Renal cortex interstitium (tissue), 11 donors: Measurements from ENCODE around the gene NPAS3. TPM values are rescaled to one million over a fixed set of nuclear protein-coding genes. Genes with fewer than 3 reads are reported as not detected.

ENCODE experiments used
- DNase-seq, 11 donors: peaks; one replicate each; pipeline ENCODE4 v3.0.0-alpha.2; 2013; ENCODE audit warnings: low read depth in 9 of 11, low spot score in 4 of 11; ENCODE audit errors: extremely low read depth in 1 of 11
- polyA plus RNA-seq, 3 donors: library from polyadenylated mRNA; unstranded; fragments of 120-200 nt; gene quantifications; one replicate each; pipeline ENCODE4 v1.2.1, GENCODE V29; 2013; ENCODE audit not compliant: insufficient read length in 3 of 3

The NPAS3 gene
- polyA plus RNA-seq, 3 donors = 6.3 to 8.9 (median 8.7) TPM

DNA sequence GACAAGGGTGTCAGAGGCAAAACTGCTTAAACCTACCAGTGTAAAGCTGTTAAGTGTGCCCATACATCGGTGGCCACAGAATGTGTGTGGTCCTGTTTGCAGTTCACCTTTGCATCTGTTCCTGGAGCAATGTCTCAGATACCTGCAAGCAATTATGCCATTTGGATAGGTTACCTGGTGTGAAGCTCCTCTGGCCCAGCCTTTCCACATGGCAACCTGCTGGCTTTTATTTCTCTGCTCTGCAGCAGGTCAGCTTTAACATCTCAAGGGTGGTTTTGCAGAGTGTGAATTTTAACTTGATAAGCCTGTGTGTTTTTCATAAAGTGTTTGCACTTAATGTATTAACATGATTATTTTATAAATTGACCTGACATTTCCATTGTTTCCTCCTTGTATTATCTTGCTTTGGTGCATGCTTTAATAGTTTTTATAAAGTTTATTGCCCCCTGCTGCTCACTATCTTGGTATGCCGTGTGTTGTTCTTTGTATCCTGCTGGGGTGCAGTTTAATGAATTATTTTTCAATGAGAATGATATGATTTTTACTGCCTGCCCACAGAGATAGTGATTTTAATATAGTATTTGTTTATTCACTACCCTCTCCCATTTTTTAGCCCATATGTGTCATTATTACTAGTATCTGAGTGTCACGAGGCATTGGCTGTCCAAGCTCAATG lies 403.8 kb downstream of the NPAS3 start:
- no peak for DNase-seq

DNA sequence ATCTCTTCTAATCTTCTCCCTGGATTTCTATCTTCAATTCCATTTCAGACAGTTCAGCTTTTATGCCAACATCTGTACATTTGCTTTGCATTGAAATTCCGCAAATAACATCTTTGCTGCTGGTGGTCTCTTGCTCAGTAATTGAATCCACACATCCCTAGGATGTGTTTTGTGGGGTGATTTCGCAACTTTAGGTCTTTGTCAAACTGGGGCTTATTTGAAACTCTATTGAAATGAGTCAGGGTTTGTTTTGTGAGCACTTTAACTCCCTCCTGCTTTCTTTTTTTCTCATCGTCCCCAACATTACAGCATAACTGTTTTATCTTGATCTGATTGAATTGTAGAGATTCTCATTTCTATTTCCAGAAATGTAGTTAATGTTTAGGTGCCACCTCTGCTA lies 404.3 kb downstream of the NPAS3 start:
- no peak for DNase-seq

DNA sequence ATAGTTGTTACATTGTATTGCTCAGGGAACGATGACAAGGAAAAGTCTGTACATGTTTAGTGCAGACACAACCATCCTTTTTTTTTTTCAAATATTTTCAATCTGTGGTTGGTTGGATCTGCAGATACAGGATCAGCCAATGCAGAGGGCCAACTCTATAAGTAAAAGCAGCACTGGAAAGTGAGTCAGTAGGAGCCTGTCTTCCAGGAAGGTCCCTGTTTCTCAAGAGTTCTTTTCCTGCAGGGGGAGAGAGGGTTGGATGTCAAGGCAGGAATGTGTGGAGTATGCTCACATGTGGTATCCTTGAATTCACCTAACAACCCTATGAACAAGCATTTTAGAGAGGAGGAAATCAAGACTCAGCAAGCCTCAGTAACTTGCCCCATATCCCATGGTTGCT lies 409.1 kb downstream of the NPAS3 start:
- no peak for DNase-seq

DNA sequence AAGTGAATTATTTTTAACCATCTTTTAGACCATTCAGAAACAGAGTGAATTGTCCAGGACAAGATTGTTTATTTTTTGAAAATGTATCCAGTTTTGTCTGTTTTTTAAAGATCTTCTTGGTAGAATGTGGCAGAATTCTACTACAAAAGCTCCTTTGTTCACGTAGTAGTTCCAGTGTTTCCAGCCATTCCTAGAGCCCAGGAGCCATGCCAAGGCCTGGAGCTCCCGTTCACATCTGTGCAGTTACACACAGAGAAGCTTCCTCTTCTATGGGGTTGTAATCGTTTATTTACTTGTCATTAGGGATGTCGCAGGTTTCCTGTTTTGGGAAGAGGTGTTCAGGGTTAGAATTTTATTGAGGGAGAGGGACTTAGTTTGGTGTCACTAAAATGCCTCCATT lies 409.8 kb downstream of the NPAS3 start:
- DNase-seq = no peak

DNA sequence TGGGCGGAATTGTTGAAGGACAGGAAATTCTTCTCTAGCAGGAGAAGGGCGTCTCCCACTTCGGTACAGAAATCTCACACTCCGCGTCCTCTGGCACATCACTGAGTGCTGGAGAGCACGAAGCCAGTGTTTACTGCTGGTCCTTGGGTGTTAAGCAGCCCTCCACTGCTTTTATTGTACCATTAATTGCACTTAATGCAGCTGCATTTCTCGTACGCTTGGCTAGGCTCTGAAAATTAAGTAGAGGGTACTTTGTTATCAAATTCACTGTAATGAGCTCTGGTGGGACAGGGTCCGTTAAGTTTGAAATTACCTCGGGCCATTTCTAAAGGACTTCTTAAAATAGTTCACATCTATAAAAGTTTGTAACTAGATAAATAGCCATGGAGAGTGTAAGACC lies 411.2 kb downstream of the NPAS3 start:
- DNase-seq = peak in 6 of 11 donors; percentile 13 to 48 (median 35)

DNA sequence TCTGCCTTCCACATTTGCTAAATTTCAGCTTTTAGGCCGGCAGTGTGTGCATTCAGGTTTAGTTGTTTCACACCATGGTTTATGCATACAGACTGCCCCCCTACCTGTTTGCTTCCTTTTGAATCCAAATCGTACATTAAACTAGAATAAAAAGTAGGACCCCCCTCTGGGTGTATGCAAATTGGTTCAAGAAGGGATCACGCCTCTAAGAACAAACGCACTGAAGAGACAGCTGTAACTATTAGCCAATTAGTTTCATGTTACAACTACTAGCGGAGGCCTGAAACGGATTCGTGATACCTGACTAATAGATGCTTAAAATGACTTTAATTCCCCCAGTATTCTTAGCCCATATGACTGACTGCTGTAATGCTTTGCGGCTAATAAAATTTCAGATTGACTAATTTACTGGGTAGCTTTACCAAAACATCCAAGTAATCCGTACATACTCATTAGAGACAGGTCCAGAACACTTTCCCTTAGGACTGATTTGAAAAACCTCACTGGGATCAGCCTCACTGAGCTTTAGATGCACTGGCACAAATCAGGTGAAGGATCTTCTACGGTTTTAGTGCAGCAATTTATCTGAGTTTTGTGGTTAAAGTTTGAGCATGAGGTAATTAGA lies 411.8 kb downstream of the NPAS3 start:
- DNase-seq = peak in 5 of 11 donors; percentile 2 to 30 (median 26)

DNA sequence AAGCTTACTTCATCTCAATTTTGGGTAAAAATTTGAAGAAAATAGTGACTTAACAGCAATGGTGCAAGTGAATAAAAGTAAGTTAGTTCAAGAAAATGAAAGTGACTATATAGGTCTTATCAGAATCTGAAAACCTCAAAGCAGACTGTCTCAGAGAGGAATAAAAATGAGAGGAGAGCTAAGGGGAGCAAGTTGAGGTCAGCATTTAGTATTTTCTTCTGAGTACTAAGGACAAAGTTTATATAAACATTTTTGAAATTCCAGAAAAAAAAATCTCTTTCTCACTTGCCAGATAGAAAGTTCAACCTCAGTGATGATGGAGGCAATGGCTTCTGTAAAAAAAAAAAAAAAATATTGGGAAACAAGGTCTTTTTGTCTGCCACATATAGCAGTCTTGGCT lies 414.1 kb downstream of the NPAS3 start:
- DNase-seq = no peak

DNA sequence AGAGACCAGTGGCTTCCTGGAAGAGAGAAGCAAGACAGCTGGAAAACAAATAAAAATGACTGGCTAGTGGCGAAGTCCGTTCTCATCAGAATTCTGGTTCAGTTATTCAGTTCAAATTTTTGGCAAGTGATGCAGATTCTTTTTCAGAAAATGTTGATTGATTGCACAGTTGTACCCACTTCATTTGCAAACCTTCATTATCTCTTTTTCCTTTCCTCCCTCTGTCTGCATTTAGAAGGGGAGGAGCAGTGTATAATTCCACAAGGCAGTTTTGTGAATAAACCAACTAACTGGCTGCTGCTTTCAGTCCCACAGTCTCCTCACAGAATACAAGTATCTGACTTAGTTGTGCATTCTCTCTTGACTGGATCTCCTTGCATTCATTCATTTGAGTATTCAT lies 417.5 kb downstream of the NPAS3 start:
- no peak for DNase-seq

DNA sequence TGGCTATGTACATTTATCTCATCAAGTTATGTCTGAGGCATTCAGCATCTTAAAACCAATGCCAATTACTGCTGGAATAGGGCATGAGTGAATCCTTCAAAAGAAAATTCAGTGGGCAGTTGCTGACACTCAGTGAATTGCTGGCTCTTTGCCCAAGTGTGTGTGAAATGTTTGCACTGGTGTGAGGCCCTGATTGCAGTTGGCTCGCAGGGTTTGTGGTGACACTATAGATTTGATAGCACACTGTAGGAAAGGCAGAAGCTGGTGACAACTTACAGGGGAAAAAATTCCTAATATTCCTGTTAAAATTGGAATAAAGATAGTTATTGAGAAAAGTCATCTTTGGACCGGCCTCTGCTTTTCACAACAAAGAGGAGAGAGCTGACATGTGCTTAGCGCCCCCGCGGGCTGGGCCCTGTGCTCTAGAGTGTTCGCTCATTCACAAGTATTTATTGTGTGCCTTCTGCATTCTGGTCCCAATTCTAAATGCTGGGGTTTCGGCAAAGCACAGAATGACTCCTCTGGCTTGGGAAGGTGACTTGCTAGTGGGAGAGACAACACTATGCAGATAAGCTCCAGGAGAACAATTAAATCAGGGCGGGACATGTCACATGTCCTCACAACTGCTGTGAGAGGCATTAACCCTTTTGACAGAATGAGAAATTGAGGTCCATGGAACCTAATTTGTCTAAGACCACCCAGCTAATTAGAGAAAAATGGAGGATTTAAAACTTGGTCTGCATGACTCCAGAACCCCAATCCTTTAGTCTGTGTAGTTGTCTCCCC lies 418.7 kb downstream of the NPAS3 start:
- no peak for DNase-seq

DNA sequence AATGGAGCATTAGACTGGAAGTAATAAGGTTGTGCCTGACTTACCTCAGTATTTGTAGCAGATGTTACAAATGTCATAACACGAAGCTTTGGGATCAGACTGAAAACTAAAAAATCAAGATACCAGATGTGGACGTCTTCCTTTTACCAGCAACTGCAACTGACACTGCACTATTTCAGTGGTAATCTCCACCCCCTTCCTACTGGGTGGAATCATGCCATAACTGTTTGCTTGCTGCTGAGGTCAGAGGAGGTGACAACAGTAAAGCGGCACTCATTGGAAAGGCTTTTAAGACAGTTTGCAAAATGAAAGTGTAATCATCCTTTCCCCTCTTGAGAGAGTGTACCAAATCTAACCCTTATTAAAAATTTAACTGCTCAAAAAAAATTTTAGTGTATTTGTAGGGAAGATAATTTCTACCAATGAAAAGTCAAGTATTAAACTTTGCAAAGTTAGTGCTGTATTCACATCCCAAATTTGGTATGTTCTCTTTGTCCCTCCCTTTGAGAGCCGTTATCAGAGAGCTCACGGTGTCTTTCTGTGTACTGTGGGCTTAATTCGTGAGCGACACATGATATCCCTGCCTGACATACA lies 420.7 kb downstream of the NPAS3 start:
- no peak for DNase-seq

DNA sequence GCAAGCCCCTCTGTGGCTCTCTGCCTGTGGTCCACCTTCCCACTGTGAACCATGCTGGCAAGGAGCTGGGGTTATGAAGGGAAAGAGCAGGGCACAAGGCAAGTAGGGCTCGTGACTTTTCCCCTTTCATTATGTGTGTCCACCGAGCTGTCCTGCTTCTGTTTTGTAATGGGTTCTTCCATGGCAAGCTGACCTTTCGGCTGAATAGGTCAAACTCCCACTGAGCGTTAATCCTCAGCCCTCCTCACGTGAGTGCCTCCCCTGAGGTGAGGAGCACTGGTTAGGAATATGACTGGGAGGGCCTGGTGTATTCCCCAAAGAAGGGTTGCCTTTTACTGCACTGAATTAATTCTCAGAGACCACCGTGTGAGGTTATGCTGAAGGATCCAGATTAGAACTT lies 424.3 kb downstream of the NPAS3 start:
- DNase-seq = no peak

DNA sequence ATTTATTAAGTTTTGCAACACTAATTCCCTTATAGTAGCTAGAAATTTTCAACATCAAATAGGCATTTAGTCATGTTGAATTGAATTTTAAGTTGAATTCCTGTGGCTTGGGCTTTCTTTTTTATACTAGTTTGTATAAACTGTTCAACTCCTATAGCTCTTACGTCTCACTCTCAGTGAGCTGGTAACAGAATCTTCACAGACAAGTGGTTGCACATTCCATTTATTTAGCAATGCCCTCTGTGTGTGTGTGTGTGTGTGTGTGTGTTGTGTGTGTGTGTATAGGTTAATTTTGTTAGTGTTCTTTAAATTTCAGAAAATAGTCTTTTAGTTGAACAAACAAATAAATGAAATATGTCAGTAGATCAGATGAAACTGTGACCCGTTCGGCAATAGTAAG lies 425.0 kb downstream of the NPAS3 start:
- no peak for DNase-seq

DNA sequence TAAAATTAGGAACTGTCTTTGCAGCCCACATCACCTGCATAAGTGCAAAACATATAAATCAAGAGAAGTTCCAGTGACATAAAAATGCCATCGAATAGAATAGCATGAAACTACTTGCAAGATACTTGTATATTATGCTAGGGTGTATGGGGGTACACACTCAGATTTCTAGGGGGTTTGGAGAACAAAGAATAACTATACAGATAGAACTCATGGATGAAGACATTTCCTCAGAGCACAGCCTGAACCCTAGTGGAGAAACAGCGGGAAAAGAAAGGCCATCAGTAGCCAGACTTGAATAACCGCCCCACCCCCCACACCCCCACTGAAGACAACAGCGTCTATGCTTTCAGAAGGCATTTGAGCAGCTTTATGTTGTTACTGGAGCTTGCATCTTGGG lies 425.8 kb downstream of the NPAS3 start:
- DNase-seq = peak in 3 of 11 donors; percentile 7 to 31 (median 12)

DNA sequence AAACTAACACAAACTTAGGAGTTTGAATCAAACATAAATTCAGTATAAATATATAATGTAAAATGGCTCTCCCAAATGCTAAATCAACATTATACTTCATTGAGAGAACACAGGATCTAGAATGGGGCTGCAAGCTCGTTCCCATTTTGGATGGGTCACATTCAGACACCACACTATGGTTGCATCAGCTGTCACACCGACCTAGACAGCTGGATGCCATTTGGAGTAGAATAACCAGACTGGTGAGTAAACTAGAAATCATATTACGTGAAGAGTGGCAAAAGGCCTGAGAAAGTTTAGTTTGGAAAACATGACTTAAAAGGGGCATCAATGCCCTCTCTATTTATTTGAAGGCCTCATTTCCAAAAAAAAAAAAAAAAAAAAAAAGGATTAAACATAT lies 430.4 kb downstream of the NPAS3 start:
- DNase-seq = no peak

DNA sequence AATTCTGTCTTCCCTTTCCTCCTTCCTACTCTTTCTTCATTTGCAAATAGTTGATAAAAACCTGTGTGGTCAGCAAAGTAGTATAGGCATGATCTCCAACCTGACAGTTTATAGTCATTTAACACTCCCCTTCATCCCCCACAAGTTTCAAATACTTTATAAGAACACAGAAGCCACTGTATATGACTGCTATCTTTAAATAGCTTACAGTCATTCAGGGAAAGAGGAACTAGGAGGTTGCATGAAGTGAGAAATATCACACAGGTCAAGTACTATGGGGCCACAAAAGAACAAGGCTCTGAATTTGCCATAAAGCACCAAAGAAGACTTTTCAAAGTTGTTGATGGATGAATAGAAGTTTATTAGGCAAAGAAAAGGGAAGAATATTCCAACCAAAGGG lies 431.3 kb downstream of the NPAS3 start:
- DNase-seq = no peak

DNA sequence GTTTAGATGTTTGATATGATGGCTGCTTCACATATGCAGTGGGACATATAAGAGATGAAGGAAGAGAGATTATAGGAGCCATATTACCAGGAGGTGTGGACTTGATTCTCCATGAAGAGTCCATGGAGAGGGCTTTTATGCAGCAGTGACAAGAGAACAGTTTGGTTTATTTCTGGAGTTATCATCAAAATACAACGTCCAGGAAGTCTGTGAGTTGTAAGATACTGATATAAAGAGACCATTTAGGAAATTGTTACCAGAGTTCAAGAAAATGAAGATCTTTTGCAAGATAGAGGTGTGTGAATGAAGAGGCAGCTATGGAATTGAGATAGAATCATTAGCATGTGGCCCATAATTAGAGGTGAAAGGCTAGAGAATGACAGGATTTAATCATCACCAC lies 431.7 kb downstream of the NPAS3 start:
- DNase-seq = no peak

DNA sequence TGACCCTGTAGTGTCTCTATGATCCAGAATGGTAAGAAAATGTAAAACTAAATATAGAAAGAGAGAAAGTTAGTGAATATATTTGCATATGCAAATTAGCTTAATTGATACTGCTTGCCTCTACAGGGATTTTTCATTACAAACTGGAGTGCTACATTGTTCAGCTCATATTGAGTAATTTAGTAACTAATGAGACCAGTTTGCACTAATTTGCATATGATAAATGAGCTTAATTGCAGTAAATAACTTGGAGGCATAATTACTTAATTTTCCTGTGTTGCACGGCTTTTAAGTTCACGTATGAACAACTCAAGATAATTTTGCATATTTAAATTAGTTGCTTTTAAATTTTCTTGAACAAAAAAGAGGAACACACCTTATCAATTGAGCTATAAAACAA lies 436.5 kb downstream of the NPAS3 start:
- DNase-seq = no peak

DNA sequence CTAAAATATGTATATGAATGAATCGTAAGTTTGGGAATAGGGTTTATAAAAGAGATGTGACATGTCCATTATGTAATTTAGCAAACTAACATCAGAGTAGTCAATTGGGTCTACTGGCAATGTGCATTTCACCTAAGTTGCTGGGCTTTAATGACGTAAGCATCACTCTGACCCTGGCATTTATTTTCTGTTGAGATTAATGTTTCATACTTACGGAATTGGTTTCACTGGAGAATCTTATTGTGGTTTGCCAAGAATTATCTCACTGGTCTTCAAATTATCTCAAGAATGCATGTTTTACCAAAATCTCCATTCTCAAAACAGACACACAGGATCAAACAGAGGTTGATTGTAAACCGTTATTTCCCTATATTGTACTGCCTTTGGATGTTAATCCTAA lies 437.1 kb downstream of the NPAS3 start:
- DNase-seq = no peak

DNA sequence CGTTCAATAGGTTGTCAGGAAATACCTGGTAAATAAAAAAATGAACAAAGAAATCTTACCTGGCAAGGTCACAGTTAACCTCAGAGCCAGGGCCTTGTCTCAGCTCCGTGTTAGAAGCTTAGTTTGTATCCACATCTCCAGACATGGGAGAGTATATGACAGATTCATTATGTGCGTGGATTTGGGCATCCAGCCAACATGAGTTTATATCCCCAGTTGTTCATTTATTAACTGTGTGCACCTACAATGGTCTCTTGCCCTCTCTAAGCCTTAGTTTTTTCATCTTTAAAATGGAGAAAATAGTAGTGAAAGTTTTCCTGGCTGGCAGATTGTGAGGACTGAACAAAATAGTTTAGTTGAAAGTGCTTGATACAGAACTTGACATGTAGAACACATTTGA lies 437.8 kb downstream of the NPAS3 start:
- DNase-seq = no peak
